CD8-positive, alpha-beta memory T cell (primary cell): ENCODE data around the gene PAN3. TPM values are rescaled to one million over a fixed set of nuclear protein-coding genes. Genes with fewer than 3 reads are reported as not detected.
A peak's percentile ranks its signal among the peaks of the same experiment; 100 is the strongest.

ENCODE experiments used
- CTCF ChIA-PET: fragments of 350-600 bp; sonication (Branson Sonifier 250); formaldehyde crosslinking; loops from one replicate; lab custom pipeline; 2021; ENCODE audit warnings: antibody characterized with exemption; lab: Charles Lee
- POLR2A ChIA-PET: fragments of 350-600 bp; sonication (Branson Sonifier 250); formaldehyde crosslinking; loops from one replicate; lab custom pipeline; 2021; ENCODE audit warnings: antibody characterized with exemption; lab: Charles Lee
- DNase-seq, 5 donors: peaks; one replicate each; pipeline versions ENCODE4 v3.0.0 to v3.0.0-alpha.2; 2020 to 2022; ENCODE audit warnings: mixed read lengths in 1 of 5
- H3K27ac ChIP-seq: one replicate; pipeline ENCODE4 v1.7.0; 2013; ENCODE audit warnings: low read depth, mild to moderate bottlenecking, low read length, moderate library complexity
- H3K27me3 ChIP-seq: 2 replicates; pipeline ENCODE4 v1.7.0; 2013; ENCODE audit warnings: low read length, mild to moderate bottlenecking; ENCODE audit not compliant: insufficient read depth, poor library complexity, severe bottlenecking
- H3K36me3 ChIP-seq: 2 replicates; pipeline ENCODE4 v1.7.0; 2013; ENCODE audit warnings: mild to moderate bottlenecking, low read length, moderate library complexity; ENCODE audit not compliant: insufficient read depth
- H3K4me1 ChIP-seq: 2 replicates; pipeline ENCODE4 v1.7.0; 2013; ENCODE audit warnings: mild to moderate bottlenecking, low read length, moderate library complexity; ENCODE audit not compliant: insufficient read depth
- H3K4me3 ChIP-seq: 2 replicates; pipeline ENCODE4 v1.7.0; 2013; ENCODE audit warnings: mild to moderate bottlenecking, low read length
- H3K9me3 ChIP-seq: 2 replicates; pipeline ENCODE4 v1.7.0; 2013; ENCODE audit warnings: mild to moderate bottlenecking, low read length
- H3K27ac Mint-ChIP-seq, 8 donors: one replicate each; pipeline ENCODE4 v1.8.0; 2020 to 2021; ENCODE audit warnings: mixed read lengths in 8 of 8, mild to moderate bottlenecking in 6 of 8, inconsistent platforms in 3 of 8, moderate library complexity in 3 of 8
- H3K27me3 Mint-ChIP-seq, 2 donors: one replicate each; pipeline ENCODE4 v1.8.0; 2020 to 2021; ENCODE audit warnings: mixed read lengths in 2 of 2, mild to moderate bottlenecking in 1 of 2, moderate library complexity in 1 of 2
- H3K36me3 Mint-ChIP-seq, 3 donors: one replicate each; pipeline ENCODE4 v1.8.0; 2020 to 2021; ENCODE audit warnings: mixed read lengths in 3 of 3, inconsistent platforms in 1 of 3, mild to moderate bottlenecking in 1 of 3
- H3K4me1 Mint-ChIP-seq, 3 donors: one replicate each; pipeline ENCODE4 v1.8.0; 2020 to 2021; ENCODE audit warnings: mixed read lengths in 3 of 3, inconsistent platforms in 1 of 3, mild to moderate bottlenecking in 1 of 3
- H3K4me3 Mint-ChIP-seq, 7 donors: one replicate each; pipeline ENCODE4 v1.8.0; 2020 to 2021; ENCODE audit warnings: mixed read lengths in 7 of 7, mild to moderate bottlenecking in 6 of 7, moderate library complexity in 4 of 7, inconsistent platforms in 2 of 7
- H3K9me3 Mint-ChIP-seq, 5 donors: one replicate each; pipeline ENCODE4 v1.8.0; 2020 to 2022; ENCODE audit warnings: mixed read lengths in 5 of 5, mild to moderate bottlenecking in 3 of 5, moderate library complexity in 2 of 5, inconsistent platforms in 1 of 5
- polyA plus RNA-seq: library from polyadenylated mRNA; unstranded; fragments of 300-500 nt; fragmentation: Illumina TruSeq; gene quantifications from one replicate; pipeline ENCODE4 v1.2.3, GENCODE V29; 2021
- total RNA-seq, 2 experiments: library from RNA; stranded (reverse); gene quantifications; one replicate each; pipeline ENCODE4 v1.2.3, GENCODE V29; 2021

Gene PAN3
- total and polyA plus RNA-seq, 3 experiments from 2014 or later, result 5.3 to 33.3 (median 33.1) TPM

DNA sequence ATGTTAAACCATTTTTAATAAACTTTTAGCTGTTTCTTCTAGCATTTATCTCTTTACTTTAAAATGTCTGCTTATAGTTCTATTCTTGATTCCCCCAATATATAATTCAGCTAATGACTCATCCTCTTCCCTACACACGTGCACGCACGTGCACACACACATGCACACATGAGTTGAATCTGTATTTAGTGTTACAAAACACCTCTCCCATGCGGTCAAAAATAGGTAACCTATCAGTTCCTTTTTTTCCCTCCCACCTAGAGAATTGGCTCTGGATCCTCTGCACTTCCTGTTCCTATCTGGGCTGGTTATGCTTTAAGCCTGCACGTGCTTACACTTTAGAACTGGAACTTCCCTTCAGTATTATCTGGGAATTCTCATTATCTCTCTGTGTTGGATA, 144.1 kb downstream of the PAN3 start:
- Mint-ChIP-seq H3K4me3 (no peak overlapping the region), H3K27me3 (no peaks in the 10 kb centered on the region), H3K36me3 (peaks cover 11 to 84% (median 32%) of the 10 kb centered on the region in 3 donors), H3K9me3 (no peaks in the 10 kb centered on the region), H3K27ac (peak overlapping the region in 1 of 8 donors; percentile 31), H3K4me1 (peaks cover 0 to 2% (median 0%) of the 10 kb centered on the region in 3 donors)
- H3K4me1 ChIP-seq, result no peaks in the 10 kb centered on the region
- no peak for DNase-seq
- H3K27me3 ChIP-seq, result no peaks in the 10 kb centered on the region
- POLR2A ChIA-PET, result interaction anchor here (0.6 kb wide), 1 partner anchor 431 kb away, joined by 3 read pairs; no protein-coding TSS in a partner anchor
- no peak overlapping the region for H3K4me3 ChIP-seq
- no peaks in the 10 kb centered on the region for H3K9me3 ChIP-seq
- no peak overlapping the region for H3K27ac ChIP-seq
- H3K36me3 ChIP-seq, result peaks cover 41% of the 10 kb centered on the region
- CTCF ChIA-PET, result no interaction called here

DNA sequence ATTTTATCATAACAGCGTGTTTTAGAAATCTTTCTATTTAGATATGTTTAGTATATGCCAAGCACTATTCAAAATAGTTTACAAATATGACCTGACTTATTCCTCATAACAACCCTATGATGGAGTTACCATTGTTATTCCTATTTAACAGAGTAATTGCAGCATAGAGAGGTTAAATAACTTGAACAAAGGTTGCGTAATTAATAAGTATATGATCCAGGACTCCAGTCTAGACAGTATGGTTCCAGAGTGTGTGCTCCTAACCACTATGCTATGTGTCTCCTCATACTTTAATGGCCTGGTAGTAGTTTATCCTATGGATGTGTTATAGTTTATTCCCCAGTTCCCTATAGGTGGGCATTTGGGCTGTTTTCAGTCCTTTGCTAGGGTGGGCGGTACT, 145.3 kb downstream of the PAN3 start:
- no peak for DNase-seq
- Mint-ChIP-seq H3K9me3 (no peaks in the 10 kb centered on the region), H3K27ac (peak overlapping the region in 1 of 8 donors; percentile 43), H3K4me1 (peaks cover 0 to 2% (median 0%) of the 10 kb centered on the region in 3 donors), H3K27me3 (no peaks in the 10 kb centered on the region), H3K4me3 (no peak overlapping the region), H3K36me3 (peaks cover 14 to 85% (median 36%) of the 10 kb centered on the region in 3 donors)
- Histone ChIP-seq H3K27ac (no peak overlapping the region), H3K4me1 (no peaks in the 10 kb centered on the region), H3K27me3 (no peaks in the 10 kb centered on the region), H3K9me3 (no peaks in the 10 kb centered on the region), H3K36me3 (peaks cover 43% of the 10 kb centered on the region), H3K4me3 (no peak overlapping the region)
- ChIA-PET CTCF (no interaction called here), POLR2A (no interaction called here)

DNA sequence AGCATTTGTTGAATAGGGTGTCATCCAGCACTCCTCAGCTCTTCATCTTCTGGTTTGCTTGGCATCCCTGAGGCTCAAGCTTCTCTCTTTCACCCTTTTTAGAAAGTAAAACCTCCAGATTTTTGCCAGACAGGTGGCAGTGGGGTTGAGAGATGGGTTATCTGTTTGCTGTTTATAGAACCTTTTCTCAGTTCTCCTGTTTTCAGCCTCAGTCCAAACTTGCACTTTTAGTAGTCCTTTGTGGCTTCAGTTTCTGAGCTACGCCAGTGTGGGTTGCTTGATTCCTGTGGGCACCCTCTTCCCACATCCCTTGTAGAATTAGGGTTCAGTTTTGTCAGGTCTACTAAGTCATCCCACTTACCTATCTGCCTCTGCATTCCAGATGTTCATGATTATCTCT, 147.9 kb downstream of the PAN3 start:
- H3K4me3 ChIP-seq, result no peak overlapping the region
- peaks cover 5 to 85% (median 29%) of the 10 kb centered on the region in 3 donors for H3K36me3 Mint-ChIP-seq

DNA sequence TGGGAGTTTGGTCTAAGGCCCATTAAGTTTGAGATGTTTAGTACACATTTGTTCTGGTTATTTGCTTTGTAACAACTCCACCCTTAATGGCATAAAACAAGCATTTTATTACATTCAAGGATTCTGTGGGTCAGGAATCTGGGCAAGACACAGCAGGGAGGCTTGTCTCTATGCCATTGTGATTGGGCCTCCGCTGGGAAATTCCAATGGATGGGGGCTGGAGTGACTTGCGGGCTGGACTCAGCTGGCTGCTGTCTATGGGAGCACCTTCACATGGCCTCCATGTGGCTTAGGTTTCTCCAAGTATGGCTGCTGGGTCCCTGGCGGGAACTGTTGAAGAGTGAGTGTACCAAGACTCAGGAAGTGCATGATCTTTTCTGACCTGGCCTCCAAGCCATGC, 159.0 kb downstream of the PAN3 start:
- Mint-ChIP-seq H3K27ac (peak overlapping the region in 1 of 8 donors; percentile 2), H3K9me3 (no peaks in the 10 kb centered on the region), H3K4me1 (peaks cover 4 to 10% (median 8%) of the 10 kb centered on the region in 3 donors), H3K27me3 (peaks cover 0 to 2% of the 10 kb centered on the region in 2 donors), H3K4me3 (no peak overlapping the region), H3K36me3 (peaks cover 0 to 29% (median 15%) of the 10 kb centered on the region in 3 donors)
- CTCF ChIA-PET, result no interaction called here
- Histone ChIP-seq H3K4me3 (no peak overlapping the region), H3K27ac (no peak overlapping the region), H3K27me3 (no peaks in the 10 kb centered on the region), H3K4me1 (no peaks in the 10 kb centered on the region), H3K36me3 (peaks cover 16% of the 10 kb centered on the region), H3K9me3 (no peaks in the 10 kb centered on the region)
- POLR2A ChIA-PET, result no interaction called here
- no peak for DNase-seq

More for the DNA sequence above, 147.9 kb downstream of the PAN3 start:
- H3K9me3 Mint-ChIP-seq, result no peaks in the 10 kb centered on the region
- no peaks in the 10 kb centered on the region for H3K27me3 Mint-ChIP-seq
- no peak overlapping the region for H3K4me3 Mint-ChIP-seq
- no peaks in the 10 kb centered on the region for H3K9me3 ChIP-seq
- peaks cover 0 to 2% (median 0%) of the 10 kb centered on the region in 3 donors for H3K4me1 Mint-ChIP-seq
- H3K36me3 ChIP-seq, result peaks cover 32% of the 10 kb centered on the region
- ChIA-PET POLR2A (no interaction called here), CTCF (no interaction called here)
- H3K4me1 ChIP-seq, result no peaks in the 10 kb centered on the region
- no peaks in the 10 kb centered on the region for H3K27me3 ChIP-seq
- peak overlapping the region in 3 of 8 donors; percentile 3 to 54 (median 37) for H3K27ac Mint-ChIP-seq
- no peak overlapping the region for H3K27ac ChIP-seq
- DNase-seq, result no peak

DNA sequence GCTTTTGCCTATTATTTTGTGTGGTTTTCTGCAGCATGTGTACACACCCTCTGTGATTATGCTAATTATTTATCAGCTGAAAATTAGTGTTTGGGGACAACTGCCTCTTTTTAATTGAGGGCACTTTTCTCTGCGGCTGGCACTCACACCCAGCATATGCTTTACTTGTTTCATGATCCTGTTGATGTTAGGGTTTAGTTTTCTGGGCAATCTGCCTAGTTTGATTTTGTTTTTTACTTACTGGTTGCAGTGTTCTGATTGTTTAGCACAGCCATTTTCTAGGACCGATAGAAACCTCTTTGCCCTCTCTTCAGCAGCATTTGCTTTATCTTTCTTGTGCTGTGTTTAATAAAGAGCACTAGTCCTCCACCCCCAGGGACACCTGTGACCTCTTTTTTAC, 161.6 kb downstream of the PAN3 start:
- Histone ChIP-seq H3K27ac (no peak overlapping the region), H3K4me3 (no peak overlapping the region), H3K4me1 (no peaks in the 10 kb centered on the region), H3K36me3 (no peaks in the 10 kb centered on the region), H3K27me3 (no peaks in the 10 kb centered on the region), H3K9me3 (no peaks in the 10 kb centered on the region)
- no peak for DNase-seq
- Mint-ChIP-seq H3K4me3 (no peak overlapping the region), H3K36me3 (peaks cover 0 to 8% (median 7%) of the 10 kb centered on the region in 3 donors), H3K9me3 (no peaks in the 10 kb centered on the region), H3K27me3 (peaks cover 0 to 4% of the 10 kb centered on the region in 2 donors), H3K27ac (peak overlapping the region in 1 of 8 donors; percentile 22), H3K4me1 (peaks cover 4 to 10% (median 8%) of the 10 kb centered on the region in 3 donors)
- CTCF ChIA-PET, result no interaction called here
- POLR2A ChIA-PET, result no interaction called here

DNA sequence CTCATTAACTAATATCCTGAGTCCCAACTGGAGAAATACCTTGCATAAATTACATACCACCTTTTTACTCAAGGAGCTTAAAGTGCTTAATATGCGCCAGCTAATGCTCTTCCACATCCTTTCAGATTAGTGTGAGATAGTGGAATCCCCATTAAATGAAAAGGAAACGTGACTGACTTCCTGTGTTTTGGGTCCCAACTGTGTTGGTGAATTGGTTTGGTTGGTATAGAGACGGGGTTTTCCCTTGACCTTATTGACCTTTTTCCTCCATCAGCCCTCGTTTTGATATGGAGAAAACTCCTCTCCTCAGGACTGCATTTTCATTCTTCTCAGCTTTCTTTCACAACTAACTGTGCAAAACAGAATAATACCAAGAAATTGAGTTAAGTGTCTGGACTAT, 163.5 kb downstream of the PAN3 start:
- no peak overlapping the region for H3K27ac ChIP-seq
- Mint-ChIP-seq H3K9me3 (no peaks in the 10 kb centered on the region), H3K4me3 (no peak overlapping the region), H3K27ac (no peak overlapping the region), H3K27me3 (peaks cover 0 to 5% of the 10 kb centered on the region in 2 donors), H3K4me1 (peaks cover 4 to 10% (median 8%) of the 10 kb centered on the region in 3 donors), H3K36me3 (no peaks in the 10 kb centered on the region)
- POLR2A ChIA-PET, result no interaction called here
- DNase-seq, result no peak
- no peaks in the 10 kb centered on the region for H3K9me3 ChIP-seq
- H3K36me3 ChIP-seq, result no peaks in the 10 kb centered on the region
- H3K27me3 ChIP-seq, result no peaks in the 10 kb centered on the region
- CTCF ChIA-PET, result no interaction called here
- H3K4me3 ChIP-seq, result no peak overlapping the region
- no peaks in the 10 kb centered on the region for H3K4me1 ChIP-seq

DNA sequence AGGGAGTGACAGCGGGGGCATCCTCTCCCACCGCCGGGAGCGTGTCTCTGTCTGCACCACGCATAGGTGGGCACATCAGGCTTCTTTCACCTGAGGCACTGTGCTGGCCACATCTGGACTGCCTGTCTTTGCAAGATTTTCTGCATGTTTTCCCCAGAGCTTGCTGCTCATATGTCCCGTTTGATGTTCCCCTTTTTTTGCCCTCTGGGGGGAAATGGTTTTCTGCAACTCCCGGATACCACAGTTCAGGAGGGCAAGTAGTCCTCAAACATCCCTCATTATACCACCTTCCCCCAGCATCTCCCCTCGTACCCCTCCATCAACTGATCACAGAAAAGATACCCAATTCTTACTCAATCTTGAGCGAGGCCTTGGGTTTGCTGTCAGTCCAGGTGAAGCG, 168.0 kb downstream of the PAN3 start:
- Mint-ChIP-seq H3K4me3 (no peak overlapping the region), H3K4me1 (peaks cover 4 to 8% (median 8%) of the 10 kb centered on the region in 3 donors), H3K27me3 (peaks cover 3 to 4% of the 10 kb centered on the region in 2 donors), H3K27ac (no peak overlapping the region), H3K36me3 (no peaks in the 10 kb centered on the region), H3K9me3 (no peaks in the 10 kb centered on the region)
- POLR2A ChIA-PET, result no interaction called here
- DNase-seq, result no peak
- Histone ChIP-seq H3K4me3 (no peak overlapping the region), H3K4me1 (no peaks in the 10 kb centered on the region), H3K27me3 (no peaks in the 10 kb centered on the region), H3K27ac (no peak overlapping the region), H3K9me3 (no peaks in the 10 kb centered on the region), H3K36me3 (no peaks in the 10 kb centered on the region)
- CTCF ChIA-PET, result no interaction called here

DNA sequence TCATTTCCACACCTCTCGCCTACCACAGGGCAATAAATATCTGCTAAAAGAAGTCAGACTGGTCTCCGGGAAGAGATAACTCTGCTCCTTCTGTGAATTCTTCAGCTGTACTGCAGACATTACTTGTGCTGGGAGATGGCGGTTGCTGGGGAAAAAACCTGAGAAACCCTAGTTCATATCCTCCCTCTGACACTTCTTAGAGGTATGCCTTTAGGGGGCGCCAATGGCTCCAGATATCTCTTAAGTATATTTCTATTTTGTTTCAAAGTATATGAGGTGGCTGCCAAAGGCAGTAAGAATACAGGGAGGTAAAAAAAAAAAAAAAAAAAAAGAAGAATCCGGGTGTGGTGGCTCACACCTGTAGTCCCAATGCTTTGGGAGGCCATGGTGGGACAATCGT, 175.2 kb downstream of the PAN3 start:
- no peaks in the 10 kb centered on the region for H3K9me3 Mint-ChIP-seq
- H3K27ac Mint-ChIP-seq, result no peak overlapping the region
- Histone ChIP-seq H3K27me3 (no peaks in the 10 kb centered on the region), H3K4me3 (no peak overlapping the region), H3K27ac (no peak overlapping the region), H3K36me3 (no peaks in the 10 kb centered on the region), H3K9me3 (no peaks in the 10 kb centered on the region), H3K4me1 (no peaks in the 10 kb centered on the region)
- ChIA-PET CTCF (interaction anchor here (1.8 kb wide), 1 partner anchor 10 kb away, joined by 8 read pairs; no protein-coding TSS in a partner anchor), POLR2A (no interaction called here)
- no peaks in the 10 kb centered on the region for H3K36me3 Mint-ChIP-seq
- no peak overlapping the region for H3K4me3 Mint-ChIP-seq
- no peak for DNase-seq
- no peaks in the 10 kb centered on the region for H3K4me1 Mint-ChIP-seq
- peaks cover 1 to 2% of the 10 kb centered on the region in 2 donors for H3K27me3 Mint-ChIP-seq
